Vagina (tissue), 2 donors: ENCODE data around the gene ZBTB21. TPM values are rescaled to one million over a fixed set of nuclear protein-coding genes. Genes with fewer than 3 reads are reported as not detected.

Source experiments
- DNase-seq, 2 donors: peaks; one replicate each; pipeline ENCODE4 v3.0.0-alpha.2; 2017; ENCODE audit errors: extremely low spot score in 2 of 2
- H3K27ac ChIP-seq: fragments of 200-600 bp; sonication (generic); one replicate; pipeline ENCODE4 v1.5.1; 2019
- H3K27me3 ChIP-seq: fragments of 200-600 bp; sonication (generic); one replicate; pipeline ENCODE4 v1.5.1; 2019
- H3K36me3 ChIP-seq, 2 donors: fragments of 200-600 bp; sonication (generic); one replicate each; pipeline ENCODE4 v1.5.1; 2017 to 2019
- H3K4me1 ChIP-seq: fragments of 200-600 bp; sonication (generic); one replicate; pipeline ENCODE4 v1.5.1; 2019
- H3K4me3 ChIP-seq, 2 donors: fragments of 200-600 bp; sonication (generic); 1 replicate in 1 of 2; 2 replicates in 1 of 2; pipeline ENCODE4 v1.5.1; 2016 to 2019
- H3K9me3 ChIP-seq: fragments of 200-600 bp; sonication (generic); one replicate; pipeline ENCODE4 v1.5.1; 2019
- CTCF ChIP-seq, 3 experiments: fragments of 450-650 bp in 2 of 3; fragments of 200-600 bp in 1 of 3; sonication (generic) in 1 of 3; IDR thresholded peaks; one replicate each; pipeline ENCODE4 v1.5.1; 2017 to 2019; ENCODE audit warnings: antibody characterized with exemption in 3 of 3, mild to moderate bottlenecking in 2 of 3, moderate library complexity in 2 of 3
- POLR2A ChIP-seq, 2 donors: fragments of 450-650 bp; IDR thresholded peaks; one replicate each; pipeline ENCODE4 v1.6.1; 2017; ENCODE audit warnings: antibody characterized with exemption in 2 of 2, mild to moderate bottlenecking in 2 of 2, moderate library complexity in 2 of 2
- POLR2AphosphoS5 ChIP-seq, 2 donors: sonication (generic); formaldehyde crosslinking; IDR thresholded peaks; one replicate each; pipeline ENCODE4 v1.9.0; 2017; ENCODE audit warnings: antibody characterized with exemption in 2 of 2, mild to moderate bottlenecking in 2 of 2, low read depth in 1 of 2; ENCODE audit not compliant: insufficient read depth in 1 of 2
- intact Hi-C: fragments of 100-400 bp; cut with DNase I; formaldehyde crosslinking; loops from one replicate; pipeline ENCODE4 v1.15.1; 2023
- total RNA-seq: library from RNA; depleted of rRNA; stranded (reverse); fragments of >200 nt; gene quantifications from one replicate; pipeline ENCODE4 v1.2.3, GENCODE V29; 2016

The ZBTB21 gene
- 16.7 TPM for total RNA-seq

- Histone ChIP-seq H3K4me3 (peak within 1 kb of the TSS; percentile 71 to 99), H3K27me3 (no peaks in the 10 kb centered on the region), H3K36me3 (no peaks in the 10 kb centered on the region), H3K4me1 (peaks cover 25% of the 10 kb centered on the region), H3K9me3 (no peaks in the 10 kb centered on the region), H3K27ac (peak within 1 kb of the TSS; percentile 98)
- intact Hi-C loops: loop anchor here (10.0 kb wide), 2 partner anchors 55 to 105 kb away; partner anchors contain the start of gene C2CD2
- peak in 1 of 2 donors; percentile 80 for TF ChIP-seq POLR2A (IDR thresholded peaks at IDR 0.05)
- no peak for TF ChIP-seq CTCF (IDR thresholded peaks at IDR 0.05)
- peak; percentile 93 to 99 for TF ChIP-seq POLR2AphosphoS5 (IDR thresholded peaks at IDR 0.05; ENCODE audit: insufficient read depth in 1 of 2, low read depth in 1 of 2)
- peak in 1 of 2 donors; percentile 99 for DNase-seq
Observed at GRCh38 chr21:42009831-42010506, at the start of gene ZBTB21. Gene ZBTB21 (minus strand): TSS chr21:42010360. CDS start chr21:41994095, 16,265 bp downstream.

- intact Hi-C loops: no loop called here
- DNase-seq: no peak
- Histone ChIP-seq H3K27ac (no peak overlapping the region), H3K4me3 (no peak overlapping the region), H3K36me3 (no peaks in the 10 kb centered on the region), H3K27me3 (no peaks in the 10 kb centered on the region), H3K4me1 (peaks cover 24% of the 10 kb centered on the region), H3K9me3 (no peaks in the 10 kb centered on the region)
- TF ChIP-seq CTCF (IDR thresholded peaks at IDR 0.05) (no peak), POLR2A (IDR thresholded peaks at IDR 0.05) (no peak), POLR2AphosphoS5 (IDR thresholded peaks at IDR 0.05; ENCODE audit: insufficient read depth in 1 of 2, low read depth in 1 of 2) (no peak)
Observed at GRCh38 chr21:42059721-42060120, 49.6 kb upstream of the ZBTB21 start.

- H3K27me3 ChIP-seq: no peaks in the 10 kb centered on the region
- no peak for DNase-seq
- no peak overlapping the region for H3K27ac ChIP-seq
- intact Hi-C loops: no loop called here
- TF ChIP-seq CTCF (IDR thresholded peaks at IDR 0.05): no peak
- no peak for TF ChIP-seq POLR2A (IDR thresholded peaks at IDR 0.05)
- no peak for TF ChIP-seq POLR2AphosphoS5 (IDR thresholded peaks at IDR 0.05; ENCODE audit: insufficient read depth in 1 of 2, low read depth in 1 of 2)
- no peaks in the 10 kb centered on the region for H3K9me3 ChIP-seq
- H3K4me3 ChIP-seq: no peak overlapping the region
- peaks cover 24% of the 10 kb centered on the region for H3K4me1 ChIP-seq
- no peaks in the 10 kb centered on the region for H3K36me3 ChIP-seq
Observed at GRCh38 chr21:42059141-42059540, 49.0 kb upstream of the ZBTB21 start.

- H3K4me3 ChIP-seq: no peak overlapping the region
- intact Hi-C loops: no loop called here
- no peaks in the 10 kb centered on the region for H3K9me3 ChIP-seq
- DNase-seq: no peak
- no peaks in the 10 kb centered on the region for H3K36me3 ChIP-seq
- TF ChIP-seq POLR2A (IDR thresholded peaks at IDR 0.05) (no peak), CTCF (IDR thresholded peaks at IDR 0.05) (no peak), POLR2AphosphoS5 (IDR thresholded peaks at IDR 0.05; ENCODE audit: insufficient read depth in 1 of 2, low read depth in 1 of 2) (no peak)
- peaks cover 21% of the 10 kb centered on the region for H3K4me1 ChIP-seq
- no peaks in the 10 kb centered on the region for H3K27me3 ChIP-seq
- H3K27ac ChIP-seq: no peak overlapping the region
Observed at GRCh38 chr21:42058631-42059111, 48.5 kb upstream of the ZBTB21 start.

- Histone ChIP-seq H3K36me3 (no peaks in the 10 kb centered on the region), H3K27ac (no peak overlapping the region), H3K4me3 (no peak overlapping the region), H3K27me3 (no peaks in the 10 kb centered on the region), H3K9me3 (no peaks in the 10 kb centered on the region), H3K4me1 (peaks cover 14% of the 10 kb centered on the region)
- DNase-seq: no peak
- intact Hi-C loops: no loop called here
- TF ChIP-seq CTCF (IDR thresholded peaks at IDR 0.05) (no peak), POLR2A (IDR thresholded peaks at IDR 0.05) (no peak), POLR2AphosphoS5 (IDR thresholded peaks at IDR 0.05; ENCODE audit: insufficient read depth in 1 of 2, low read depth in 1 of 2) (no peak)
Observed at GRCh38 chr21:42057851-42058437, 47.8 kb upstream of the ZBTB21 start.
